Stimulated activated CD8-positive, alpha-beta memory T cell treated with anti-CD3 and anti-CD28 coated beads, Interleukin-7, amount 100 ng/mL, for 1 hour (primary cell): Measurements from ENCODE around the gene SNCAIP.
"Not testable (repeated sequence)": the region's sequence is repeated elsewhere in the genome, so short reads cannot be mapped to it uniquely, and the experiment has no call there.

Experiments used
- DNase-seq, 2 donors: peaks; one replicate each; pipeline ENCODE4 v3.0.0-alpha.2; 2020; ENCODE audit warnings: low read depth in 2 of 2

Gene SNCAIP

DNA sequence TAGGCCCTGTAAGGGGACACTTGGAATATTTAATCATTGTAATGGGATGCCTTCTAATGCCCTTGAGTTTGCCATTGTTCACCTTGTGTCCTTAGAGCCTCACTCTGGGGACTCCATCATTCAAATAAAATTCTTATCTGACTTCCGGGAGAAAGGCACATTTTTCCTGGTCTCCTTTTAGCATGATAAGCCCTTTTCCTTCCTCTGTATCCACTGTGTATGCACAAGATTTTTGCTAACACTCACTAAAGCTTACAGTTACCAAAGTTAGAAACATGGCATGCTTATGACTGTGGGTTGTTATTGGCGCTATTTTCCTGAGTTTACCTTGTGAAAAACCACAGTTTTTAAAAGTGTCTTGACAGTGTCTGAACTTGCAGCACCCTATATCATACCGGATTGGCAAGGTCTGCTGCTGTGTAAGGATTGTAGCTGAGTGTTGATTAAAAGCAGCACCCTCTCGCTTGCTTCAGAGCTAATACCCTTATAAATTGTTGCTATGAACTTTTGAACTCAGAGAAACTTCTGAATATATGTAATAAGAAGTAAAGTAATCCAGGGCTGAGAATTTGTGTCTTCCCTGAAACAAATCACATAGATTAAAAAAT, 46.4 kb downstream of the SNCAIP start:
- no peak for DNase-seq

DNA sequence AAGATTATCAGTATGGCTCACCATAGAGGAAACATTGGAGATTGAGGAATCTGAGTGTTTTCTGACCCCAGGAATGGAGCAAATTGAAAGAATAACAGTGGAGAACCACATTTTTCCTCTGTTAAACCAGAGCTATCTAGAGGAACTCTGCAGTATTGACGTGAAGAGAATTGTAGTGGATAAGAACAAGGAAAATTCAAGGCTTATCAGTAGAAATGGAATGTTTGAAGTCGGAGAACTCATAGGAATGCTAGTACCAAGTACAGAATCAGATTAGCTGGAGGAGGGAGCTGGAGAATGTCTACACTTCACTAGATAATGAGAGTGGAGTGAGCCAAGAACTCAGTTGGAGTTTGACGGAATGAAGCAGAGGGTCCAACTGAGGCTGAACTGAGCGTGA, 50.3 kb downstream of the SNCAIP start:
- DNase-seq, result no peak

DNA sequence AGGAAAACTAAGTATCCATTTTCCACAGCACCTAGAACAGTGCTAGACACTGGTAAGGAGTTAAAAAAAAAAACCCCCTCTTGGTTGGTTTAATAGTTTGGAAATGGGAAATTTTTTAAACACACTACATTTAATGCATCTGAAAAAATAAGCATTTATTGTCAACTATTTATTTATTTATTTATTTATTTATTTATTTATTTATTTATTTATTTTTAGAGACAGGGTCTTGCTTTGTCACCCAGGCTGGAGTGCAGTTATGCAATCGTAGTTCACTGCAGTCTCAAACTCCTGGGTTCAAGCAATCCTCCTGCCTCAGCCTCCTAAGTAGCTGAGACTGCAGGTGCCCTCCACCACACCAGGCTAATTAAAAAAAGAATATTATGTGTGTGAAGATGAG, 51.6 kb downstream of the SNCAIP start:
- no peak for DNase-seq

DNA sequence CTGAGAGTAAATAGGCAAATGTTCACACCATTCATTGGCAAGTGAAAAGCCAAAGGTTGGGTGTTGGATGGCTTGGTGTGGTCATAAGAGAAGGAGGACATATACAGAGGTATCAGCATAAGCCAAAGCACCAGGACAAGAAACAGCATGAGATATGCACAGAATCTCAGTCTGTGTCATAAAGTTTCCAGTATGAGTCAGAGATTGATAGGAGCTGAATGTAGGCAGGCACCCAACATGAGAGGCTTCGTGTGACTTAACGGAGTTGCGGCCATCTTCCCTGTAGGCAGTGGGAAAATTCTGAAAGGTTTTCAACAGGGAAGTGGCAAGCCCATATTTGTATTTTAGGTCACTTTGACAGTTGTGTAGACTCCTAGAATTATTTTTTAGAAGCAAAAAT, 54.5 kb downstream of the SNCAIP start:
- no peak for DNase-seq

DNA sequence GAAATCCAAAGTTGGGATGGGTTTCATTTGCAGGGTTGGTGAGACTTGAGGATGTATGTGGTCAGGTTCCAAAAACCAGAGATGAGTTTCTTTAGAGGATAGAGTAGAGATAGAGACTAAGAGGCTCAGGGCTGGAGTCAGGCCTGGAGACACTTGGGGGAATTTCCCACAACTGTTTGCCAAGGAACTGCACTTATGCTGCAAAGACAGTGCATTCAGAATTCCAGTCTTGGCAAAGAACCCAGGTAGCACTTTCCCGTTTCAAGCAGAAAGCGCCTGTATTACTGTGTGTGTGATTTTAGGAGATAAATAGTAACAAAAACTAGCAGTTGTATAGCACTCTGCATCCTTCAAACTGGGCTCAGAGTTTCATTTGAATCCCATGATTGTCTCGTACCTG, 55.4 kb downstream of the SNCAIP start:
- DNase-seq, result no peak

DNA sequence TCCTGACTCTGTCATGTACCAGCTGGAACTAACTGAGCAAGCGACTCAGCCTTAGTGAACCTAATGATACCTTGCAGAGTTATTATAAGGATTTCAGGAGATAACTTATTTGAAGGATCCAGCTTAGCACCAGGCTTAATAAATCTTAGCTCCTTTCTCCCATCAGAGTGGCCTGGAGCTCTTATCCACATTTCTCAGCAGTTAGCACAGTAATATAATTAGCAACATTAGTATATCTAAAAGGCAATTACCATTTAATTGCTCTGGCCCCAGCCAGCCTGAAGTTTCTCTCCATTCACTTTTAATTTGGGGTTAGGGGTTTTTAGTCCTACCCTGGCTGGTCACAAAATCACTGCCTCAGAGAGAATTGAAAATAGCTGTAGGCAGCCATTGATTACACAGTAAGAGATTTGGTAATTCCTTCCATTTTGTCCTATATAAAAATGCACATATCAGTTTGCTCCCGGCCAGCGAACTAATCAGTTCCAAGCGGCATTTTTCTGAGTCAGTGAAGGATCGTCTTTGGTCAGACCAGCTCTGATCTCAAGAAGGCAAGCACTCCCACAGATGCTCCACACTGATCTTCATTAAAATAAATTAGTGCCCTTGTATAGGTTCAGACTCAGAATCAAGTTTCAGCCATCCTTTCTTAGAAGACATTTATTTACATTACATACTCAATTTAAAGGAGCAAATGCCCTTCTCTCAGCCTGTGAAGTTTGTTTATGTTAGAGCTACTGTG, 56.6 kb downstream of the SNCAIP start:
- no peak for DNase-seq

DNA sequence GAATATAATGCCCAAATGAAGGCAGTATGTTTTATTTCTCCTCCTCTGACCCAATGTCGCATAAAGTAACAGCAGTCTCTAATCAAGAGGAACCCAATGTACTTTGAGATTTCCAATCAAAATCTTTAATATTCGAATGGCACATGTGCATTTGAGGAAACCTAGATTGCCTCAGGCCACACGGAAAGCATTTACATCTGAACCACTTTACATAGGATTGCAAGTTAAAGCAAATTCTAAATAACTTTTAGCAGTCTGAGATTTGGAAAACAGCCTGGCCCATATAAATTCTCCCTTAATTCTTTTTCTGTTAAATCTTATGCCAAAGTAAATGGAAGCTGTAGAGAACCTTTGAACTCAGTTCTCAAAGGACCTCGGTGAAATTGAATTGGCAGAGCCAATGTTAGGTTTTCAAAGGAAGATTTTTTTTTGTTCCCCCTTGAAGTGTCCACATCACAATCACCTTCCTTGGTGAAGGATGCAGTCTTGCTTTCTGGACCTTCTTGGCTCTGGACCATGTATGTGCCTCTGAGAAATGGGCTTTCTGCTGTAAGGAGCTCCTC, 57.3 kb downstream of the SNCAIP start:
- no peak for DNase-seq

DNA sequence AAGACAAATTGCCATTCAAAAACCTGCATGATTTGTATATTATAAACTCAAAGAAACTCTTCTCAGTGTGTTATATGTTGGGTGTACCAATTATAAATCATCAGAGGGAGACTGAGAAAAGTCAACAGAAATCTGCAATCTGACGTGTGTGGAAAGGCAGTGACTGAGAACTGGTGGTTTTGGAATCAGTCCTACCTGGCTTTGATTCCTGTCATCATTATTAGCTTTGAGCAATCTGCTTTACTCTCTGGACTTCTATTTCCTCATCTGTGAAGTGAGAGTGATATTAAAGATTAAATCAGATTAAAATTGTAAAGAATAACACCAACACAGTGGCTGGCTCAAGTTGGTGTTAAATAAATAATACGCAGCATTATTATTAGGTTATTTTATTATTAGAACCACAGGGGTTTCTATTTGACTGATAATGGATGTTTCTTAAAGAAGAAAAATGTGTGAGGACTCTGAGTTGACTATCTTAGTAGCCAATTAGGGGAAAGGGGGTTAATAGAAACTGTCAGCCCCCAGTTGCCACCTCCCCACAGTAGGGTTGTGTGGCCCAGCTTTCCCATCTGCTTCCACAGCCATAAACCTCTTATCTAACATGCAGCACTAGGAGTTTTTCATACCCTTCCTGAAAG, 59.6 kb downstream of the SNCAIP start:
- DNase-seq, result no peak

DNA sequence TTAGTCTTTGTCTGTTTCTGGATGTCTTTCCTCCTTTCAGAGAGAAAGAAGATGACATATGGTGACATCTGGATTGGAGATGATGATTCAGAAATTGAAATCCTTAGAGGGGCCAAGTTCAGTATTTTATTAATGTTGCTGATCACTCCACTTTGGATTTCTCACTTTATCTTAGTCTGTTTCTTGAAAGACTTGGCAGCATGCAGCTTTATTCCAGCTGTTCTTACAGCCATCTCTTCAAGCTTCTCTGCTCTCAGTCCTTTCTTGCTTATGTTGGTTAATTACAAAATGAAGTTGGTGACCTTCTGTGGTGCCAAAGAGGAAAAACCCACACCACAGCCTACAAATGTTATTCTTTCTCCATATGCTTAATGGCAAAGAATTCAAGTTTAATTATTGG, 62.1 kb downstream of the SNCAIP start:
- DNase-seq, result no peak

DNA sequence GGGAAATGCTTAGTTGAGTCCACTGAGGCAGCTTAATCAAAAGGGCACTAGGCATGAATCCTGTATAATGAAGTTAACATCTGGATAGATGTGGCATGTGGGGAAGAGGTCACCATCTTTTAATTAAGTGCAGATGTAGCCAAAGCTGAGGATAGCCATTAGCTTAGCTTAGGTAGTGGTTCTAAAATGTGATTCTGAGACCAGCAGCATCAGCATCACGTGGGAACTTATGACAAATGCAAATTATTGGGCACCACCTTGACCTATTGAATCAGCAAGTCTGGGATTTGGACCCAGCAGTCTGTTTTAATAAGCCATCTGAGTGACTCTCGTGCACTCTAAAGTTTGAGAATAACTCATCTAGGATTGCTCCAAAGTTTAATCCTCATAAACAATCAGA, 63.8 kb downstream of the SNCAIP start:
- DNase-seq, result no peak

DNA sequence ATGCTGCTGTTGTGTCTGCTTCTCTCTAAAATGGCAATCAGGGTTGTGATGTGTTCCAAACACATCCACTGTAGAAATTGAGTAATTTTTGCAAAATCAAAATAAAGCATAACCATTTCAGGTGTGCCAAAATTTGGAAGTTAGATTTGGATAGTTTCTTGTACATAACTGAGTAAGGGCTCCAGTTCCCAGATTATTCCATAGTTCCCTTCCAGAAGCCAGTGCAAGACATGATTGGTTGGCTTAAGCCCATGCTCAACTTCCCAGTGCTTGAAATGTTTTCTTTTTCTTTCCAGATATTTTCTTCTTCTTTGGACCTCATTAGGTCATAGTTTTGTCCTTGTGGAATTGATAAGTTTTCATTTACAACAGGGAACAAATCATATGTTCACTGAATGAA, 64.2 kb downstream of the SNCAIP start:
- no peak for DNase-seq

DNA sequence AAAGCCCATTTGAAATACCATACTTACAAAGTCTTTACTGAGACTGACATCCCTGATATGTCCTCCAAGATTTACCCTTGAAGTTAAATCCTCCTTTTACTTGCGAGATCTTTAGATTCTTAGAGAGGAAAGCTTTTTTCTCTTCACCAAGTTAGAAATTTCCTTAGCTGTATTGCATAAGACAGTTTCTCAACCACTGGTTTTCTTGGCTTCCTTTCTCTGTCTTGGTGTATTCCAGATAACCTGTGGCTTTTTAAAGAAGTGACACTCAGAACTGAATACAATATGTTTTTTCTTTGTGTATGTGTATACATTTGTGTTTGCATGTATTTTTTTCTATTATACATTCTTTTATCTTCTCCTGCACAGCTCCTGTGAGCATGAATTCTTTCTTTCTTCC, 65.0 kb downstream of the SNCAIP start:
- DNase-seq, result no peak

DNA sequence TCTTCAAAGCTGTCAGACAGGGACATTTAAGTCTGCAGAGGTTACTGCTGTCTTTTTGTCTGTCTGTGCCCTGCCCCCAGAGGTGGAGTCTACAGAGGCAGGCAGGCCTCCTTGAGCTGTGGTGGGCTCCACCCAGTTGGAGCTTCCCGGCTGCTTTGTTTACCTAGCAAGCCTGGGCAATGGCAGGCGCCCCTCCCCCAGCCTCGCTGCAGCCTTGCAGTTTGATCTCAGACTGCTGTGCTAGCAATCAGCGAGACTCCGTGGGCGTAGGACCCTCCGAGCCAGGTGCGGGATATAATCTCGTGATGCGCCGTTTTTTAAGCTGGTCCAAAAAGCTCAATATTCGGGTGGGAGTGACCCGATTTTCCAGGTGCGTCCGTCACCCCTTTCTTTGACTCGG, 70.9 kb downstream of the SNCAIP start:
- not testable (repeated sequence) for DNase-seq

DNA sequence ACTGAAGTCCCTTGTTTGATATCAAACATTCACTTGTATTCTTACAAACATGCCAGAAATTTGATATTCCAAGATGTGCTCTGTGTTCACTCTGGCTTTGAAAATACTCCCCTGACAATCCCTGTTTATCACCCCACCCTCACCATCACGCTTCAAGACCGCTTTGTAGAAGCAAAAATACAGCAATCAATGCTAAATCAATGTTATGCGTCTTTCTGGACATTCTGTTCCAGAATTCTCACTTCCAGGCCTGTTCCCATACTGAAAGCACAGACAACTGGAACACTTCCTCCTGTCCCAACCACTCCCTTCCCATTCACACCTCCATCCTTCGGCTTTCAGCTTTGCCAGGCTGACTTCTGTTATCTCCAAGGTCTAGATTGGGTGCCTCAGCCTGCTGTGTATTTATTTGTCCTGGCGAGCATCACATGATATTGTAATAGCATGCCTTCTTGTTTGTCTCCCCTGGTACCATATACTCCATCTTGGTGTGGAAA, 72.8 kb downstream of the SNCAIP start:
- DNase-seq, result no peak

DNA sequence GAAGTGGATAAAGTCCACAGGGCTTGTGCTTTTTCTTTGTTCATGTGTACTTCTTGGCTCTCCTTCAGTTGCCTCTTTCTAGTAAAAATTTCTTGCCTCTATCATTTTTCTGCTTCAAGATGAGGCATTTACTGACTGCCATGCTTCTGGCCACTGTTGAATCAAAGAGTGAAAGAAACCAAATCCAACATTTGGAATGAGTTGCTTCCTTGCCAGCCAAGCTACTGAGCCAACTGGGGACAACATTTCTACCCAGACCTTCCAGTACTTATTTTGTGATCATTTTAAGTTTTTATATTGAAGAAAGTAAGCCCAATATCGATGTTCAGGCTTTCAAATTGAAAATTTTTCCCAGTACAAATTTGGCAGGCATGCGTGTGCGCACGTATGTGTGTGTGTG, 73.2 kb downstream of the SNCAIP start:
- DNase-seq, result no peak

DNA sequence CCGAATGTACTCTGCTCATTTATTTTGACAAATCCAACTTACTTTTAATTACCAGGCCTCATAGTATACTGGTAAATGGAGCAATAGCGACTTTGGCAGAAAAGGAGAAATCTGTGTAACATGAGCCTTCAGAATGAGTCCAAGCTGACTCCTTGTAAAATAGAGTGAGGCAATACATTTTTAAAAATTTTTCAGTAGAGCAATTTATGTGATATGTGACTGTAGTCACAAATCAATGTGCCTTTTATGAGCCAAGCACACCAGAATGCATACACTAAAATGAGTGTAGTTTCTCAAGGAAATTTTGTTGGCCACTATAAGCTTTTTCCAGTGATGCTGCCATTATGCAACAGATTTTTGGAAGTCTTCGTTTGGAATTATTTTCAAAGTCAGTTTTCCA, 73.8 kb downstream of the SNCAIP start:
- DNase-seq, result no peak

DNA sequence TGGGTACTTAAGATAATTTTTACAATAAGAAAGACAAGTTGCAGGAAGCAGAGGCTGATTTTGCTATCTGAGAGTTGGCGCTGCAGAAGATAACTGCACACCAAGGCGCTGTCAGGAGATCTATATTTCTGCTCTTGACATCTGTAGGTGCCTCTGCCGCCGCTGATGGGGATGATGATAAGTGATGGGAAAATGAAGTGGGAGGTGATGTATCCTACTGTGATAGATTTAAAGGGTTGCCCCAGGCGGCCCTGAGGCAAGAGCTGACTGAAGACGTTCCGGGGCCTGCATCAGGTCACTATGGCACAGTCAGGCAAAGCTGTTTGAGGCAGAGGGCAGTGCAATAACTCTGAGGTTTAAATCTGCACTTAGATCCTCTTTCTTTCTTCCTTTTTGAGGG, 78.1 kb downstream of the SNCAIP start:
- DNase-seq, result no peak

DNA sequence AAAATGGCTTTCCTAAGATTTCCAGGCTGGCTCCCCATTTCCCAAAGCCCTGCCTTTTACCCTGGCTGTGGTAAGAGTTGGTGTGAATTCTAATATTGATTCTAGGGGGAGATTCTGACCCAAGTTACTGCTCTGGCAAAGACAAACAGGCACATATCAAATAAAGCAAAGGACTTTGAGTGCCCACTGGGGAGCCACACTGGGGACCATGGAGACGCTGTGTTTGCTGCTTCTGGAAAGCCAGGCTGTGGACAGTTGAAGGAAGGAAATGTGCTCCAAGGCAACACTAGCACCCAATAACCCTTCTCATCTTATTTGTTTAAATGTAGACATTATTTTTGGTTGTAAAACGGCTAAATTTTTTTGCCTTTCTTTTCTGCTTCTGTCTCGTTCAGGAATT, 78.7 kb downstream of the SNCAIP start:
- no peak for DNase-seq

DNA sequence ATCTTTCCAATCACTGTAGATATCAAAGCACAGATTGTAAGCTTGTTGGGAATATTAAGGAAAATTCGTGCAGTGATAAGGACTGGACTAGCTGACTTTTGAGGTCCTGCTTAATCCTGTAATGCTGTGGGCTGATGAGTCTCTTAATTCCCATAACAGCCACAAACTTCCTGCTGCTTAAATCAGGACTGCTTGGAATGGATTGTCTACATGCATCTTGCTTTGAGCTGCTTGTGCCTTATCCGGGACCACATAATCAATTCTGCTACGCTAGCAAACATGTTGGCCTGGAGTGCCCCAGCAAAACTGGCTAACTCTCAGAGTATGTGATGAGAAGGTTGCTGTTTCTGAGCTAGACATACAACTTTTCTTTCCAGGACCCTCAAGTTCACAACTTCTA, 79.6 kb downstream of the SNCAIP start:
- DNase-seq, result no peak

DNA sequence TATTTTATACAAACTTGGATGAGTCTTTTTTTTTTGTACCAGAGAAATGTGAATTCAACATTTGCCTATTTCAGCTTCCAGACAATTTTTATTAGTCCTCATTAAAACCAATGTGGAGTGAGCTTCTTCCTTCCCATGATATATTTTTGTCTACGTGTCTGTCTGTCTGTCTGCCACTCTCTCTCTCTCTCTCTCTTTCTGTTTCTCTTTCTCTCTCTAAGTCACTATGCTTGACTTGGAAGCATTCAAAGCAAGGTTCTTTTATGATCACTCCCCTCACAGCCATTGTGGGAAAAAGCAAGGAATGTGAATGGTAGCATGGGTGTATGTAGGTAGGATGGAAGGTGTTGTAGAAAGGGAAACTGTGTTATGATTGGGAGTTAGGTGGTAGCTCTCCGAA, 80.2 kb downstream of the SNCAIP start:
- DNase-seq, result no peak

DNA sequence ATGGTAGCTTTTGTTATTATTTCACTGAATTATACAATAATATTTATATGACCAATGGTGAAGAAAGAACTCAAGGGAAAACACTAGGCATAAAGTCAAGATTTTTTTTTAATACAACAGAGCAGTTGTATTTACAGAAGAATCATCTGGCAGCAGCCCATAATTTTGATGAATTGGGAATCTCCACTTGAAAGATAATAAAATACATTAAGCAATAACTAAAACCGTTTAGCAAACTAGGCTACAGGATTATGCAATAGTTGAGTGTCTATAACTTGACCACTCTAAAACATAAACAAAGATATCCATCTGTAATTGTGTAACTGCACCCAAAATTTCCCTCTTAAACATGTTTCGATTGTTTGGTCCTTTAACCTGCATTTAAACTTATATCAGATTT, 80.8 kb downstream of the SNCAIP start:
- DNase-seq, result no peak

DNA sequence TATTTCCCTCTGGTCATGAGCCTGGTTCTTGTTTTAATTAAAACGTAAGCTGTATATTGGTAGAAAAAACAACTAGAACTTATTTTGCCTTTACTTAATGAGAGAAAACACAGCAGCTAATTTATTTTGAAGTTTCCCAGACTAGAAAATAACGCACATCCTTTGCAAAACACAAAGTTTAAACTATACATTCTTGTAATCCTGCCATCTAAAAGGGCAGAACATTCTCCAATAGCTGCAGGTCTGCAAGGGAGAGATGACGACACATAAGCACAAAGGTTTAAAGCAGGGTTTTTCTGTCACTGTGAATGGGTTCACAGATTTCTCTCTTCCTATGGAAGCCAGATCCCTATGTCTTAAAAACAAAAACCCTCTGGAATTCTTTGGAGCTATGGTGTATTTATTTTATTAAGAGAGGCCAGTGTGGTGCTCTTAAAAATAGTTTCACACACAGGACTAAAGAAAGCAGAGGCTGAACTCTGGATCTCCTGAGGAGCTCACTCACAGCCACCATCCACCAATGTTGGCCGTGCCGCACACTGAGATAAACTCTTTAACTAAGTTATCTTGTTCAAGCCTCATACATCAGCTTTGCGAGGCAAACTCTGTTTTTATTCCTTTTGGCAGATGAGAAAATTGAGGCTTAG, 82.4 kb downstream of the SNCAIP start:
- DNase-seq, result no peak
